HepG2 (cell line): ENCODE measurements around the gene SKA2. TPM values are rescaled to one million over a fixed set of nuclear protein-coding genes. Genes with fewer than 3 reads are reported as not detected.

ENCODE experiments used
- ATAC-seq: fragments of 200-7000 bp; cut with Tn5 transposase; 3 replicates; pipeline ENCODE4 v1.9.1; 2020; ENCODE audit warnings: mild to moderate bottlenecking, moderate library complexity
- BruUV-seq: library from RNA; stranded (reverse); fragments of 400-500 nt; replicated peaks from 2 replicates; lab custom pipeline; 2021; lab: Mats Ljungman, UMichigan
- CTCF ChIA-PET: fragments of 300-600 bp; formaldehyde crosslinking; extraction: SDS; loops from one replicate; lab custom pipeline; 2021; ENCODE audit warnings: low total read pairs, inconsistent platforms, low intra/inter-chr PET ratio; lab: Yijun Ruan, JAX
- POLR2A ChIA-PET: fragments of 350-600 bp; sonication (Branson Sonifier 250); formaldehyde crosslinking; loops from one replicate; lab custom pipeline; 2020; ENCODE audit warnings: antibody characterized with exemption, inconsistent platforms; lab: Yijun Ruan, JAX
- DNase-seq: peaks from one replicate; pipeline ENCODE4 v3.0.0-alpha.2; 2015; ENCODE audit warnings: low spot score
- FAIRE-seq: peaks from 3 replicates; lab custom pipeline; 2011; peaks lifted over from hg19 to GRCh38; lab: Jason Lieb, UNC
- H2AFZ ChIP-seq: one replicate; pipeline ENCODE4 v1.6.1; 2011; ENCODE audit warnings: low read length, inconsistent platforms
- H3K27ac ChIP-seq: fragments of 300-600 bp; 3 replicates; pipeline ENCODE4 v1.8.0; 2011; ENCODE audit warnings: mixed run types, mild to moderate bottlenecking, mixed read lengths, low read length, inconsistent platforms; ENCODE audit not compliant: insufficient read depth; ENCODE audit errors: extremely low read length
- H3K27me3 ChIP-seq, 2 experiments: fragments of 200-600 bp in 1 of 2; 2 replicates in 1 of 2; 3 replicates in 1 of 2; pipeline versions ENCODE4 v1.6.0 to v1.8.0; 2011; ENCODE audit warnings: low read length in 2 of 2, mild to moderate bottlenecking in 2 of 2, moderate library complexity in 2 of 2, inconsistent platforms in 1 of 2; ENCODE audit not compliant: insufficient read depth in 2 of 2, control insufficient read depth in 1 of 2
- H3K36me3 ChIP-seq, 2 experiments: fragments of 200-600 bp in 1 of 2; replicated peaks in 1 of 2; 2 replicates in 1 of 2; 3 replicates in 1 of 2; pipeline versions ENCODE4 v1.5.1 to v1.8.0; 2011; ENCODE audit warnings: low read length in 2 of 2, inconsistent platforms in 1 of 2; ENCODE audit not compliant: insufficient read depth in 2 of 2, control insufficient read depth in 1 of 2
- H3K4me1 ChIP-seq: 2 replicates; pipeline ENCODE4 v1.5.1; 2012; ENCODE audit warnings: low read length, inconsistent platforms; ENCODE audit not compliant: insufficient read depth
- H3K4me2 ChIP-seq: 2 replicates; pipeline ENCODE4 v1.6.0; 2011; ENCODE audit warnings: low read depth, low read length, inconsistent platforms
- H3K4me3 ChIP-seq, 3 experiments: fragments of 200-600 bp in 1 of 3; sonication (generic), shearing (Covaris generic) in 1 of 3; replicated peaks in 1 of 3; 2 replicates each; pipeline ENCODE4 v1.5.1; 2011 to 2016; ENCODE audit warnings: low read length in 3 of 3, inconsistent platforms in 2 of 3, low read depth in 2 of 3, mild to moderate bottlenecking in 2 of 3, control low read depth in 1 of 3, mixed read lengths in 1 of 3; ENCODE audit not compliant: insufficient read depth in 1 of 3
- H3K79me2 ChIP-seq: one replicate; pipeline ENCODE4 v1.6.1; 2011; ENCODE audit warnings: low read length, inconsistent platforms; ENCODE audit not compliant: insufficient read depth
- H3K9ac ChIP-seq: 2 replicates; pipeline ENCODE4 v1.6.0; 2011; ENCODE audit warnings: mild to moderate bottlenecking, low read depth, low read length, inconsistent platforms; ENCODE audit not compliant: insufficient read depth
- H3K9me3 ChIP-seq: 2 replicates; pipeline ENCODE4 v1.5.1; 2012; ENCODE audit warnings: mild to moderate bottlenecking, low read length
- H4K20me1 ChIP-seq: 2 replicates; pipeline ENCODE4 v1.6.0; 2011; ENCODE audit warnings: inconsistent platforms, mild to moderate bottlenecking, low read length, moderate library complexity; ENCODE audit not compliant: insufficient read depth
- NR1H2 ChIP-seq: sonication (generic); formaldehyde crosslinking; IDR thresholded peaks from 2 replicates; pipeline ENCODE4 v1.8.1; 2022; ENCODE audit warnings: low read depth, missing genetic modification reagents, borderline replicate concordance
- NR2F2 ChIP-seq: IDR thresholded peaks from 2 replicates; pipeline ENCODE4 v1.6.1; 2012; ENCODE audit warnings: low read depth, inconsistent platforms, borderline replicate concordance
- SAP130 ChIP-seq: IDR thresholded peaks from 2 replicates; pipeline ENCODE4 v1.6.1; 2016; ENCODE audit warnings: low read depth
- ZFP37 ChIP-seq: sonication (generic); formaldehyde crosslinking; IDR thresholded peaks from 2 replicates; pipeline ENCODE4 v1.4.0; 2020; ENCODE audit warnings: missing genetic modification reagents, borderline replicate concordance
- ZNF253 ChIP-seq: sonication (generic); formaldehyde crosslinking; IDR thresholded peaks from 2 replicates; pipeline ENCODE4 v1.8.0; 2022; ENCODE audit warnings: mild to moderate bottlenecking, missing genetic modification reagents, borderline replicate concordance
- ZNF709 ChIP-seq: sonication (generic); formaldehyde crosslinking; IDR thresholded peaks from 2 replicates; pipeline ENCODE4 v1.5.0; 2020; ENCODE audit warnings: mild to moderate bottlenecking, missing genetic modification reagents
- ZNF883 ChIP-seq: sonication (generic); formaldehyde crosslinking; IDR thresholded peaks from 2 replicates; pipeline ENCODE4 v1.5.1; 2020; ENCODE audit warnings: mild to moderate bottlenecking, missing genetic modification reagents; ENCODE audit errors: not compliant biosample characterization
- ZSCAN29 ChIP-seq: sonication (generic); formaldehyde crosslinking; conservative IDR thresholded peaks from 2 replicates; pipeline ENCODE4 v1.4.0; 2020; ENCODE audit warnings: mild to moderate bottlenecking, missing genetic modification reagents
- WGBS: methylation state at CpG from one replicate; pipeline ENCODE4 v1.1.6; 2017; ENCODE audit warnings: low lambda C conversion rate; 5-methylcytosine and 5-hydroxymethylcytosine counted together
- in situ Hi-C: cut with HindIII; loops from 2 replicates; pipeline ENCODE4 v1.10.0; 2017; ENCODE audit warnings: low pct_unique_long_range_greater_than_20kb; ENCODE audit not compliant: extremely low pct_ligation_motif_present
- intact Hi-C: fragments of 100-400 bp; cut with micrococcal nuclease; formaldehyde crosslinking; loops from one replicate; pipeline ENCODE4 v1.10.0; 2022; ENCODE audit not compliant: unreplicated experiment
- polyA plus RNA-seq, 8 experiments: library from polyadenylated mRNA; depleted of rRNA in 3 of 8; stranded (reverse) in 7 of 8; unstranded in 1 of 8; fragments of >200 nt; fragmentation: Illumina TruSeq in 4 of 8; extraction: Trizol in 4 of 8; gene quantifications; 2 replicates each; pipeline versions ENCODE4 v1.2.1 to v1.2.3, GENCODE V29; 2011 to 2016; ENCODE audit warnings: low read depth in 4 of 8, missing spikeins in 1 of 8, mixed read lengths in 1 of 8; ENCODE audit not compliant: insufficient read depth in 1 of 8
- total RNA-seq, 5 experiments: library from RNA; depleted of rRNA; stranded (reverse); fragments of >200 nt; fragmentation: Illumina TruSeq; extraction: Trizol; gene quantifications; 2 replicates each; pipeline ENCODE4 v1.2.3, GENCODE V29; 2016; ENCODE audit warnings: low read depth in 1 of 5
- TF ChIP-seq, protein P1 (sequence below): sonication (generic); formaldehyde crosslinking; IDR thresholded peaks from 2 replicates; pipeline ENCODE4 v1.5.0; 2020; ENCODE audit warnings: missing genetic modification reagents, mild to moderate bottlenecking, borderline replicate concordance
- TF ChIP-seq, protein P2 (sequence below): sonication (generic); formaldehyde crosslinking; IDR thresholded peaks from 2 replicates; pipeline ENCODE4 v1.5.1; 2020; ENCODE audit warnings: mild to moderate bottlenecking, missing genetic modification reagents, moderate library complexity
- TF ChIP-seq, protein P3 (sequence below): sonication (generic); formaldehyde crosslinking; IDR thresholded peaks from 2 replicates; pipeline ENCODE4 v1.8.0; 2022; ENCODE audit warnings: missing genetic modification reagents, mild to moderate bottlenecking, inconsistent platforms, borderline replicate concordance
- TF ChIP-seq, protein P4 (sequence below): sonication (generic); formaldehyde crosslinking; IDR thresholded peaks from 2 replicates; pipeline ENCODE4 v1.4.0; 2020; ENCODE audit warnings: missing genetic modification reagents, low read depth, mild to moderate bottlenecking, borderline replicate concordance
- TF ChIP-seq, protein P5 (sequence below): fragments of 450-650 bp; IDR thresholded peaks from 2 replicates; pipeline ENCODE4 v1.6.1; 2016
- TF ChIP-seq, protein P6 (sequence below): sonication (generic); formaldehyde crosslinking; IDR thresholded peaks from 2 replicates; pipeline ENCODE4 v1.8.1; 2023; ENCODE audit warnings: mild to moderate bottlenecking, missing genetic modification reagents, borderline replicate concordance

Gene SKA2
- total and polyA plus RNA-seq, 2 of the 13 experiments (the other 11 are each of a cell fraction or from before 2014, with no cell fraction given), result 18.6 to 91.8 TPM

DNA sequence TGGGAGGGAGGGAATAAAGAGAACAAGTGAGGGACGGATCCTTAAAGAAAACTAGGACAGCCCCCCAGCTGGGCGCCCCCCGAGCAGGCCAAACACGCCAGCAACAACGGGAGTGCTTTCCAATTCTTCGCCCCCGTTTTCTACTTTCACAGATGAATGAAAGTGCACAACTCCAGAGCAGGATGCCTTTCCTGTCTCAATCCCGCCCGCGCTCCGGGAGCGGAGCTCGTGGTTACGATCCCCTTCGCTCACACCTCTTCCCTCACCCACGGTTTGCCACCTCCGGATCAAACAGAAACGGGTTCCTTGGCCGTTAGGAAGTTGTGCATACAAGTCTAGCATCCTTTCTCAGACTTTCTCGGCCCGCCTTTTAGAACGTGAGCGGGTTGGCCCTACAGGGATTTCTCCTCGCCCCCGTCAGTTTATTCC lies 680 bp downstream of the SKA2 start:
- ATAC-seq, result peak; percentile 12
- DNase-seq, result peak; percentile 41
- H3K9me3 ChIP-seq, result no peaks in the 10 kb centered on the region
- no peak overlapping the region for H2AFZ ChIP-seq
- ChIA-PET CTCF (no interaction called here), POLR2A (interaction anchor here (0.7 to 2.7 kb wide), 10 partner anchors 8 to 523 kb away, joined by 3 to 21 read pairs (median 6); partner anchors contain the start of genes GDPD1, SMG8 and TRIM37)
- peak overlapping the region; percentile 79 for H3K4me2 ChIP-seq
- peaks cover 0 to 5% of the 10 kb centered on the region in 2 experiments; a peak in 1 of 5 replicates for H3K36me3 ChIP-seq
- FAIRE-seq, result no peak
- BruUV-seq, result TSS peak; percentile 61
- H4K20me1 ChIP-seq, result no peaks in the 10 kb centered on the region; the same call in 1 of the 2 replicates
- H3K4me3 ChIP-seq, result peak overlapping the region; percentile 83 to 90 (median 89)
- no peaks in the 10 kb centered on the region; a peak in 1 of 5 replicates for H3K27me3 ChIP-seq
- intact Hi-C loops (no loop called here), in situ Hi-C loops (no loop called here)
- H3K27ac ChIP-seq, result peak overlapping the region; percentile 95
- peak overlapping the region; percentile 90 for H3K9ac ChIP-seq
- peaks cover 67% of the 10 kb centered on the region for H3K4me1 ChIP-seq
- WGBS, result under 1% methylated on average over 25 of the region's 25 CpGs
- H3K79me2 ChIP-seq, result peaks cover 88% of the 10 kb centered on the region
- TF ChIP-seq ZNF253 (CRISPR knock-in tag) (0 out of 2 replicates have a peak, but pooled peaks have one; percentile 33), SAP130 (CRISPR knock-in tag) (peak; percentile 3), ZNF883 (CRISPR knock-in tag) (peak; percentile 44), NR2F2 (no peak), ZFP37 (CRISPR knock-in tag) (0 out of 2 replicates have a peak, but pooled peaks have one; percentile 32), ZSCAN29 (CRISPR knock-in tag) (0 out of 2 replicates have a peak, but pooled peaks have one; percentile 48), ZNF709 (peak; percentile 83), NR1H2 (no peak)
- TF ChIP-seq, protein P1, sequence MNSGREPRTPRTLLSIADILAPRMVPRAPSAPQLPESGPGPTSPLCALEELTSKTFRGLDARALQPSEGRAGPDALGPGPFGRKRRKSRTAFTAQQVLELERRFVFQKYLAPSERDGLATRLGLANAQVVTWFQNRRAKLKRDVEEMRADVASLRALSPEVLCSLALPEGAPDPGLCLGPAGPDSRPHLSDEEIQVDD (CRISPR knock-in tag), result 0 out of 2 replicates have a peak, but pooled peaks have one; percentile 5
- TF ChIP-seq, protein P2, sequence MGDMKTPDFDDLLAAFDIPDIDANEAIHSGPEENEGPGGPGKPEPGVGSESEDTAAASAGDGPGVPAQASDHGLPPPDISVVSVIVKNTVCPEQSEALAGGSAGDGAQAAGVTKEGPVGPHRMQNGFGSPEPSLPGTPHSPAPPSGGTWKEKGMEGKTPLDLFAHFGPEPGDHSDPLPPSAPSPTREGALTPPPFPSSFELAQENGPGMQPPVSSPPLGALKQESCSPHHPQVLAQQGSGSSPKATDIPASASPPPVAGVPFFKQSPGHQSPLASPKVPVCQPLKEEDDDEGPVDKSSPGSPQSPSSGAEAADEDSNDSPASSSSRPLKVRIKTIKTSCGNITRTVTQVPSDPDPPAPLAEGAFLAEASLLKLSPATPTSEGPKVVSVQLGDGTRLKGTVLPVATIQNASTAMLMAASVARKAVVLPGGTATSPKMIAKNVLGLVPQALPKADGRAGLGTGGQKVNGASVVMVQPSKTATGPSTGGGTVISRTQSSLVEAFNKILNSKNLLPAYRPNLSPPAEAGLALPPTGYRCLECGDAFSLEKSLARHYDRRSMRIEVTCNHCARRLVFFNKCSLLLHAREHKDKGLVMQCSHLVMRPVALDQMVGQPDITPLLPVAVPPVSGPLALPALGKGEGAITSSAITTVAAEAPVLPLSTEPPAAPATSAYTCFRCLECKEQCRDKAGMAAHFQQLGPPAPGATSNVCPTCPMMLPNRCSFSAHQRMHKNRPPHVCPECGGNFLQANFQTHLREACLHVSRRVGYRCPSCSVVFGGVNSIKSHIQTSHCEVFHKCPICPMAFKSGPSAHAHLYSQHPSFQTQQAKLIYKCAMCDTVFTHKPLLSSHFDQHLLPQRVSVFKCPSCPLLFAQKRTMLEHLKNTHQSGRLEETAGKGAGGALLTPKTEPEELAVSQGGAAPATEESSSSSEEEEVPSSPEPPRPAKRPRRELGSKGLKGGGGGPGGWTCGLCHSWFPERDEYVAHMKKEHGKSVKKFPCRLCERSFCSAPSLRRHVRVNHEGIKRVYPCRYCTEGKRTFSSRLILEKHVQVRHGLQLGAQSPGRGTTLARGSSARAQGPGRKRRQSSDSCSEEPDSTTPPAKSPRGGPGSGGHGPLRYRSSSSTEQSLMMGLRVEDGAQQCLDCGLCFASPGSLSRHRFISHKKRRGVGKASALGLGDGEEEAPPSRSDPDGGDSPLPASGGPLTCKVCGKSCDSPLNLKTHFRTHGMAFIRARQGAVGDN, result peak; percentile 59; the same call in 1 of the 2 replicates
- TF ChIP-seq, protein P3, sequence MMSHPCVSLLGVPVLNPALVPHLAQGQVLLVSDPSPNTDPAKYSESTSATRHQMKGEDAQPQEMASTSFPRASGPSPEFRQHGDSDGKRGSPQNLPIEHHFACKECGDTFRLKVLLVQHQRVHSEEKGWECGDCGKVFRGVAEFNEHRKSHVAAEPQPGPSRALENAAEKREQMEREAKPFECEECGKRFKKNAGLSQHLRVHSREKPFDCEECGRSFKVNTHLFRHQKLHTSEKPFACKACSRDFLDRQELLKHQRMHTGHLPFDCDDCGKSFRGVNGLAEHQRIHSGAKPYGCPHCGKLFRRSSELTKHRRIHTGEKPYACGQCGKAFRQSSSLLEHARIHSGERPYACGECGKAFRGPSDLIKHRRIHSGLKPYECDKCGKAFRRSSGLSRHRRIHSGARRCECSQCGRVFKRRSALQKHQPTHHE (CRISPR knock-in tag), result 0 out of 2 replicates have a peak, but pooled peaks have one; percentile 22
- TF ChIP-seq, protein P4, sequence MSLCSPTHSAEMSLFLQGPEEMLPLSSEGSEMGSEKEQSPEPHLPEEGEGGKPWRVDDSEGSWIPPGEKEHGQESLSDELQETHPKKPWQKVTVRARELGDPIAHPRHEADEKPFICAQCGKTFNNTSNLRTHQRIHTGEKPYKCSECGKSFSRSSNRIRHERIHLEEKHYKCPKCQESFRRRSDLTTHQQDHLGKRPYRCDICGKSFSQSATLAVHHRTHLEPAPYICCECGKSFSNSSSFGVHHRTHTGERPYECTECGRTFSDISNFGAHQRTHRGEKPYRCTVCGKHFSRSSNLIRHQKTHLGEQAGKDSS (CRISPR knock-in tag), result 0 out of 2 replicates have a peak, but pooled peaks have one; percentile 15
- TF ChIP-seq, protein P5, sequence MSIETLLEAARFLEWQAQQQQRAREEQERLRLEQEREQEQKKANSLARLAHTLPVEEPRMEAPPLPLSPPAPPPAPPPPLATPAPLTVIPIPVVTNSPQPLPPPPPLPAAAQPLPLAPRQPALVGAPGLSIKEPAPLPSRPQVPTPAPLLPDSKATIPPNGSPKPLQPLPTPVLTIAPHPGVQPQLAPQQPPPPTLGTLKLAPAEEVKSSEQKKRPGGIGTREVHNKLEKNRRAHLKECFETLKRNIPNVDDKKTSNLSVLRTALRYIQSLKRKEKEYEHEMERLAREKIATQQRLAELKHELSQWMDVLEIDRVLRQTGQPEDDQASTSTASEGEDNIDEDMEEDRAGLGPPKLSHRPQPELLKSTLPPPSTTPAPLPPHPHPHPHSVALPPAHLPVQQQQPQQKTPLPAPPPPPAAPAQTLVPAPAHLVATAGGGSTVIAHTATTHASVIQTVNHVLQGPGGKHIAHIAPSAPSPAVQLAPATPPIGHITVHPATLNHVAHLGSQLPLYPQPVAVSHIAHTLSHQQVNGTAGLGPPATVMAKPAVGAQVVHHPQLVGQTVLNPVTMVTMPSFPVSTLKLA, result no peak
- TF ChIP-seq, protein P6, sequence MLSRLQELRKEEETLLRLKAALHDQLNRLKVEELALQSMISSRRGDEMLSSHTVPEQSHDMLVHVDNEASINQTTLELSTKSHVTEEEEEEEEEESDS (CRISPR knock-in tag), result 0 out of 2 replicates have a peak, but pooled peaks have one; percentile 20
